Stimulated activated CD8-positive, alpha-beta memory T cell treated with anti-CD3 and anti-CD28 coated beads, Interleukin-12 subunit alpha, Interleukin-12 subunit beta, amount 100 ng/mL, for 24 hours (primary cell): ENCODE results near the gene SLC38A3.

Experiments
- DNase-seq: peaks from one replicate; pipeline ENCODE4 v3.0.0-alpha.2; 2020; ENCODE audit errors: extremely low read depth

The SLC38A3 gene

DNA sequence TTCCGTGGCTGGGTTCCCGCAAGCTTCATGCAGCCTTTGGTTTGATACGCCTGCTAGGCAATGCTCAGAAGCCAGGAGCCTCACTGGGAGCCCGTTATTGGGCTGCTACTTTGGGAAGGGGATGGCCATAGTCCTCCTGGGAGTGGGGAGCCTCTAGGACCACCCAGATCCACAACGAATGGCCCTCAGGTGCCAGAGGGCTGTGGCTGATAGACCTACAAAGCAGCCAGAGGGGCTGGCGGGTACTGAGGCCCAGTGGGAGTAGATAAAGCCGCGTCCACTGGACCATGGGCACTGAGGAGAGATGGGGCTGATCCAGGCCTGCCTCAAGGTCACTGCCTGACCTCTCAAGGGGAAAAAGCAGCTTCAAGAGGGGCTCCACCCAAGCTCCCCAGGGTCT, 12.9 kb upstream of the SLC38A3 start:
- DNase-seq, result no peak

DNA sequence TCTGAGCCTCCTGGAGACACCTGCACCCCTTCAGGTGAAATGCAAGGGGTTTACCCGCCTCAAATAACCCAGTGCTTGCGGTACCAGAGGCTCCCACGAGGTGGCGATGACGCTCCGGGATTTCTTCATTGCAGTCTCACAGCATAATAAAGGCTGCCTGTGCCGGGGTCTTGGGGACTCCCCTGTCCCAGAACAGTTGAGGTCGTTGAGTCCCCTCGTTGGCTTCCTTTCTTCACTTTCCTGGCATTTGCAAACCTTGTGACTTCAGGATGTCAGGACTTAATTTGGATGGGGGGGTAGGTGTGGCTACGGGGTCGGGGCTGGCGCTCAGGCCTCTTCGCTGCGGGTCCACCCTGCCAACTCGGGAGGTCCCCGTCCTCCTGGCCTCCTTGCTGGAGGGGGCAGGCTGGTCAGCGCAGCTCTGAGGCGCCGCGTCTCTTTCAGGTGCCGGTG, 12.4 kb upstream of the SLC38A3 start:
- DNase-seq, result peak; percentile 39

DNA sequence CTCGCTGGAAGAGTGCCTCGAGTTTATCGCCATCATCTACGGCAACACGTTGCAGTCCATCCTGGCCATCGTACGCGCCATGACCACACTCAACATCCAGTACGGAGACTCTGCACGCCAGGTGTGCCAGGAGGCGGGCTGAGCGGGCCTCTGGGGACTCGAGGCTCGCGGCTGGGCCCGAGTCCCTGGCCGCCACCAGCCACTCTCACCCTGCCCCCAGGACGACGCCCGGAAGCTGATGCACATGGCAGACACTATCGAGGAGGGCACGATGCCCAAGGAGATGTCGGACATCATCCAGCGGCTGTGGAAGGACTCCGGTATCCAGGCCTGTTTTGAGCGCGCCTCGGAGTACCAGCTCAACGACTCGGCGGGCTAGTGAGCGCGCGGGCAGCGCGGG, 11.8 kb upstream of the SLC38A3 start:
- no peak for DNase-seq

DNA sequence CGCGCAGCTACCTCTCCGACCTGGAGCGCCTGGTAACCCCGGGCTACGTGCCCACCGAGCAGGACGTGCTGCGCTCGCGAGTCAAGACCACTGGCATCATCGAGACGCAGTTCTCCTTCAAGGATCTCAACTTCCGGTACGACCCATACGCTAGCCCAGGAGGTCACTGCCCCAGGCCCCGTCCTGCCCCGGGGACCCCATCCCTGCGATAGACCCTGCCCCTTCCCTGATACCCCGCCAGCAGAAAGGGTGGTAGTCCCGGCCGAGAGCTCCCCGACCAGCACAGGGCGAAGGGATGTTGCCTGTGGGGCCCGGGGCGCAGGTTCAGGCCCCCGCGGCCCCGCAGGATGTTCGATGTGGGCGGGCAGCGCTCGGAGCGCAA, 11.3 kb upstream of the SLC38A3 start:
- no peak for DNase-seq

DNA sequence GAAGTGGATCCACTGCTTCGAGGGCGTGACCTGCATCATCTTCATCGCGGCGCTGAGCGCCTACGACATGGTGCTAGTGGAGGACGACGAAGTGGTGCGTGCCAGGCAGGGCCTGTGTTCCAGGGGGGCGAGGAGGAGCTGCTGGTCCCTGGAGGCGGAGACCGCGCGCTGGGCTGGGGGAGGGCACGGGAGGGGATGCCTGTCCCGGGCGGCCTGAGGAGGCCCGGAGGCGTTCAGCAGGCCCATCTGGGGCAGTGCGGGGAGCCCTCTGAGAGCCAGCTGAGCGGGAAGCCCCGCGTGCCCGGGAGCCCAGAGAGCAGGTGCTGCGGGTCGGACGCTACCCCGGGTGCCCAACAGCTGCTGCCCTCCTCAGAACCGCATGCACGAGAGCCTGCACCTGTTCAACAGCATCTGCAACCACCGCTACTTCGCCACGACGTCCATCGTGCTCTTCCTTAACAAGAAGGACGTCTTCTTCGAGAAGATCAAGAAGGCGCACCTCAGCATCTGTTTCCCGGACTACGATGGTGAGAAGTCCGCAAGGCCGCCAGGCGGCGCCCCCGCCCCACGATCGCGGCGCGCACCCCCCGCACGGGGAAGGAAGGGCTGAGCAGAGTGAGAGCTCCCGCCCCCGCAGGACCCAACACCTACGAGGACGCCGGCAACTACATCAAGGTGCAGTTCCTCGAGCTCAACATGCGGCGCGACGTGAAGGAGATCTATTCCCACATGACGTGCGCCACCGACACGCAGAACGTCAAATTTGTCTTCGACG, 10.8 kb upstream of the SLC38A3 start:
- peak; percentile 47 for DNase-seq

DNA sequence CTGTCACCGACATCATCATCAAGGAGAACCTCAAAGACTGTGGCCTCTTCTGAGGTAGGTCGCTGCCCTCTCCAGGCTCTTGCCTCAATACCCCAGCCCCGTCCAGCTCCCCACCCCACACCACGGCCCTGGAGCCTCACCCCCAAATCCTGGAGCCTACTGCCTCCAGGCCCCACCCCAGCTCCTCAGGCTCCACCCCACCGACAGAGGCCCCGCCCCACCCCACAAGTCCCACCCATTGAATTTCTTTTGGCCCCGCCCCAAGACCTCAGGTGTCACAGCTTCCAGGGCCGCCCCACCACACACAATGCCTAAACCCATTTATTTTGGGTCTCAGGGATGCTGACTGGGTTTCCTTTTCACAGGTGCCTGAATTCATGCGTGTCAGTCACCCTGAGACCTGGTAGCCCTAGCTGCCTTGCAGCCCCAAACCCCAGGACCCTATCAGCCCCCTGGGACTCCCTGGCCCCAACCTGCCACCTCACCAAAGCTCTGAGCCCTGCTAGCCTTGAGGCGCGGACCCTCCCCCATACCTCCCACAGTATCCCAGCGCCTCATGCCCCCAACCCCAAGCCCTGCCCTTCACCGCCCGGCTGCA, 10.1 kb upstream of the SLC38A3 start:
- DNase-seq, result peak; percentile 23

DNA sequence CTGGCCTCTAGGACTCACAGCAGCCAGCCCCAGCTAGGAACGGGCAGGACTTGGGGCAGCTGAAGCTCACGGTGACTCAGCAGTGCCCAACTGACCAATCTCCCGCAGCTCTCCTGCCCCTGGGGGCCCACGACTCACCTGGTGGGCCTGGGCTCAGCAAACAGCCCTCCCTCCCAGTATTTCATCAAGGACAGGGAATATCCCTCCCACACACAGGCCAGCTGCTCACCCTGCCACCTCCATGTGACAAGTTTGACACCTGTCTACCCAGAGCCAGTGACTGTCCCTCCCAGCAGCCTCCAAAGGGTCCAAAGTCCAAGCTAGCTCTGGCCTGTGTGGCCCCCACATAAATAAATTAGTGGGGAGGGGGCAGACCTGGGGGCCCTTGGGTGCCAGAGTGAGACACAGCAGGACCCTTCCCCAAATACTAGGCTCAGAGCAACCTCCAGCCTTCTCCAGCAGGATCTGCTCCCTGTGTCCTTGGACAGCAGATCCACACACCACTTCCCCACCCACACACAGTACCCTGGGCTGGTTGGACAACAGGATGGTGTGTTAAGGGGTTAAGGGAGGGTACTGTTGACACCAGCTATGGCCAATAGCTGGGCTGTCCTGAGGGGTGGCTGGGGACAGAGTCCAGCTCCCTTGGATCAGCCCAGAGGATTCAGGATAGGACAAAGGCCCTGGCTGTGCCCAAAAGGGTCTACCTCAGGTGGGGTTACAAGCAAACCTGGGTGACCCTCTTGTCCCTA, 9.4 kb upstream of the SLC38A3 start:
- DNase-seq, result no peak

DNA sequence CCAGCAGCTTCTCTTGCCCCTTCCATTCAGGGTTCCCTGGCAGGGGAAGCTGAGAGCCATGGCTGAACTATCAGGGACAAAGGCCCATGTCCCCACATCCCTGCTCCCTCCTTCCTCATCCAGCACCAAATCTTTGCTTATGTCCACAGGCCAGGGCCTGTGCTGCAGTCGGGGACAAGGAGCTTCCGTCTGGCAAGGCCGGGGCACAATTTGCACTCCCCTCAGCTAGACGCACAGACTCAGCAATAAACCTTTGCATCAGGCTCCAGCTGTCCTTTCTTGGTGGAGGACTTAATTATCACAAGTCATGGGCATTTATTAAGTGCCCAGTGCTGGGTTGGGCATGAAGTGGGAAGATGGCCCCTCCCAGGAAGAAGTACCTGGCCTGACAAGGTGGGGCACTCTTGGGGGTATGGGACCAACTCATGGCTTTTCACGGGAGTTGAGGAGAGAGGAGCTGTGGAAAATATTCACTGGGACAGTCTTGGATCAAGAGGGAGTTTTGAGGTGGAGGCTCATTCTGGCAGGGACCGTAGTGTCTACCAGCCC, 8.7 kb upstream of the SLC38A3 start:
- DNase-seq, result no peak

DNA sequence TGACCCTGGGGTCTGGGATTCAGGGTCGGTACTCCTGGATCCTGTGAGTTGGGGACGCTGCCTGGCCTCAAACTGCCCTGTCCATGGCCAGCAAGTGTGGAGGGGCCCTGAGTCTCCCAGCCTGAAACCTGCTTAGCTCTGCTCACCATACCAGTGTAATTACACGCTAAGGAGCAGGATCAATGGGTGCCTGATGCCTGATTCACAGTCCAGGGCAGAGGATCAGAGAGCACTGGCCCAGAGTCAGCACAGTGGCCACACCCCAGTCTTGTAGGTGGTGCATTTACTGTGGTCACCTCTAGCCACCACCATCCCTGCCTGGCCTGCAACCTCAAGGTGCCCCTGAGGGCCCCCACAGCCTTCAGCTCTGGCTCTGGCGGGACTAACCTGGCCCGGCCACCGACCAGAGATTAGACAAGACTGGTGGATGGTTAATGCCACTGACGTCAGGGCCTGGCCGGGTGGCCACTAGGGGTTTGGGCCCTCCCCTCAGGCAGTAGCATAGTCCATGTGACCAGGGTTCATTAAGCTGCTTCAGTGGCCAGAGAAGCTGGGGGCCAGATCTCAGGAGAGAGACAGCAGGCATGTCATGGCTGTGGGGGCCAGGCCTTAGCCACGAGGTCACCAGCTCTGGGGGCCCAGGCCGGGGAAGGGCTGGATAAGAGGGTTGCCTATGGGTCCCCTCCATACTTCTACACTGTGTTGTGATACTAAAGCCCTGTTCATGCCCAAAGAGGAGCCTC, 3.3 kb upstream of the SLC38A3 start:
- no peak for DNase-seq

DNA sequence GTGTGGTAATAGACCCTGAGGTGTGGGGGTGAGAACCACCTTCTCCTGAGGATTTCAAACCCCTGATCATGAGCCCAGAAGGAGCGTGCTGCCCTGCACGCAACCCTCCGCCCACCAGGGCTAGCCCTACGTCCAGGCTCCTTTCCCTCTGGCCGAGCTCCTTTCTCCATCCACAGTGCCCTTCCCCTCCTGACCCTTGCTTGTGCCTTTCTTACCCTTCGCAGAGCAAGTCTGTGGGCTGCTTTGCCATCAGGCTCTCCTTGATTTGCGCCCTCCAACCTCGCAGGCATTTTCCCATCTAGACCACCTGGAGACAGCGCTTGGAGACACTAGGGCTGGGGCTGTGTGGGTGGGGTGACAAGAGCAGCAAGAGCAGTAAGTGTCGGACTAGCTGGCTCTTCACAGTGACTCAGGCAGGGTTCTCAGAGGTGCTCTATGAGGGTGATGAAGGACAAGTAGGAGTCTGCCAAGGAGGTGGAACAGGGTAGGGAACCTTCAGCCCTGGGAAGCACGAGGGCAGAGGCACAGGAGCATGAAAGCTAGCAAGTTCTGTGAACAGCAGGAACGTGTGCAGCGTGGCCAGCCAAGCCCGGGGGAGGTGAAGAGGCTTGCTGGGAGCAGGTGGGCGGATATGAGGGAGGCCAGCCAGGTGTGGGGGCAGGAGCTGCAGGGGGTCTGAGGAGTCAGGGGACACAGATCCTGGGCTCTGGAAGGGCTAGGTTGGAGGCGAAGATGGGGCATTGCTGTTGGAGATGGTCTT, 2.5 kb upstream of the SLC38A3 start:
- no peak for DNase-seq

DNA sequence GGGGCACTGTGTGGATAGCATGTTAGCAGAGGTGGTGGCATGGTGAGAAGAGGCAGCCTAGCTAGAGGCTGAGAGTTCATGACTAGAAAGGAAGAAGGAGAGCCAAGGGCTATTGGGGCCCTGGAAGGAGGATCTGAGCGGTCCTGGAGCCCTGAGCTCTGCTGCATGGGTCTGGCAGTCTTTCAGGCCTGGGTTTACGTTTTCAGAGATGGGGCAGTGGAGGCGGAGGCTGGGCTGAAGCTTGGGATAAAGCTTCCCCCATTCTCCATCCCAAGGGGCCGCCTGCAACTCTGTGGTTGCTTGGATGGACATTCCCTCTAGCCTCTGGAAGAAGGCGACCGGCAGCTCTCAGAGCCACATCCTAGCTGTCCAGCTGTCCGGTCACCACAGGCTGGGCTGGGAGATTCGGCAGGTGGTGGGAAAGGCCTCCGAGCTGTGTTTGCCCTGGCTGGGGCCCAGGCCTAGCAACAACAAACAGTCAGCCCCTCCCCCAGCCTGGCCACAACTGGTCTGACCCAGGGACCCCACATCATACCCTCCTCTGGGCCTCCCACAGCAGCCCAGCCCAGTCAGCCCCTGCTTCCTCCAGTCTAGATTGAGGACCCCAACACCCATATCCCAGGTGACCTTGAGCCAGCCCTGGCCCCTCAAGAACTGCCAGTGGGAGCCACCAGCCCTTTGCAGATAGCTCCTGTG, 1.8 kb upstream of the SLC38A3 start:
- DNase-seq, result no peak

DNA sequence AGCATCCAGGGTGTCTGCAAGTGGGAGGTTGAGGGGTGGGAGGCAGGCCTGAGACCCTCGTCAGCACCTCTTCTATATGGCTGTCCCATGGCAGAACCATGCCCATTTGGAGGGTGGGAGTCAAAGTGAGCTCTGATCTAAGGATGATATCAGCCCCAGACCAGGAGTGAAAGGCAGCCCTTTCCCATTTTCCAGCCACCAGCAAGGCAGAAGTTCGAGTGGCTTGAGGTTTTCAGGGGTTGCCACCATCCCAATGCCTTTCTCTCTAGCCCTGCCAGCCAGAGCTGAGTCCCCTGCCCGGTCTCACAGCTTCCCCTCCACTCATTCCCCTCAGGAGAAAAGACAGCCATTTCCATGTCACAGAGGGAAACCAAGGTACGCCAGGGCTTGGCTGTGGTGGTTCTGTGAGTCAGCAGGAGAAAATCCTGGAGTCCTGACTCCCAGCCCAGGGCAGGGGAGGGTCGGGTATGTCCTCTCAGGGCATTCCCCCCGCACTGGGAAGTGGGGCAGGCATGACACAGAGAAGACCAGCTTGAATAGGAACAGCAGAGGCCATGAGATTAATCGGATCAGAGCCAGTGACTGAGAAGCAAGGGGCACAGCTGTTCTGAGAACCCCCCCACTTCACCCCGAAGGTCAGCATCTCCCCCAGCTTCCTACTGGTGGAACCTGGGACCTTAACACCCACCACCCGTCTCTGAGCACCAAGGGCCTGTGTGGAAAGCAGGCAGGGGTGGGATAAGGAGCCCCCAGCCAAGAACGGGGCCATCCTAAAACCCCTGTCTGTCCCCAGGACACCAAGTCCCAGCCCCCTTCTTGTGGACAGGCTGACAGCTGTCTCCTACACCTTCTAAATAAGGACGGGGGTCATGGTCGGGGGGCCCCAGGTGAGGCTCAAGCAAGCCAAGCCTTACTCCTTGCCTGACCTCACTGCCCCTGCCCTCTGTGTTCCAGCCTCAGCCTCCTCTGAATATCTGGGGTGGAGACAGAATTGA, 965 bp upstream of the SLC38A3 start:
- no peak for DNase-seq

DNA sequence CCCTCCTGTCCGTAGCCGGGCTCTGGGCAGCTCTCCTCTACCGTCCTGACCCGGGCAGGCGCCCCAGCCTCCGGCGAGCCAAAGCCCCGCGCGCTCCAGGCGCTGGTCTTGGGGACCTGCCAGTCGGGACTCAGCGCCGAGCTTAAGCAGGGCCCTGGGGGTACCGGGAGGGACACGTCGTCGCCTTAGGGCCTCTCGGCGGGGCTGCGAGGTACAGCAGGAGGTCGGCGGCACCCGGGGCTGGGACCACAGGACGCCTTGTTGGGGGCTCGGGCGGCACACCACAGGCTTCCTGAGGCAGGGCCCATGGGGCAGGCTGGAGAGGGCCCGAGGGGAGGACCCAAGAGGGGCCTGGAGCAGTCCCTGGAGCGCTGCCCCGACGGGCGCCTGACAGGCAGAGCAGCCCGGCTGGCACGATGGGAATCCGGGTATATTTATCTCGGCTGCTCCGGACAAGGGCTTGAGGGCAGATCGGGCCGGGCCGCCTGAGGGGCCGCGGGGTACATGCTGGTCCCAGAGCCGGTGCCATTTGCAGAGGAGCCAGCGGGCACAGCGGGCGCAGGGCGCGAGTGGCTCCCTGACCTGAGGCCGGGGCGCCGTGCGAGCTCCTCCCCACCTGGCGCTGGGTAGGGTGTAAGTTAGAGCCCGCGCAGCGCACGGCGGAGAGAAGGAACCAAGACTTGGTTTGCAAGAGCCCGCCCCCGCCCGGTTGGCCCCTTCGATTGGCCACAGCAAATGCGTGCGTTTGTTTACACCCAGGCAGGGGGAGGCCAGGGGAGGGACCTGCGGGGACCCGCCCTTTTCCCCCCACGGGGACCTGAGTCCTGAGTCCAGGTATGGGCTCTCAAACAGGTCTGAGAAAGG, 574 bp downstream of the SLC38A3 start:
- no peak for DNase-seq

DNA sequence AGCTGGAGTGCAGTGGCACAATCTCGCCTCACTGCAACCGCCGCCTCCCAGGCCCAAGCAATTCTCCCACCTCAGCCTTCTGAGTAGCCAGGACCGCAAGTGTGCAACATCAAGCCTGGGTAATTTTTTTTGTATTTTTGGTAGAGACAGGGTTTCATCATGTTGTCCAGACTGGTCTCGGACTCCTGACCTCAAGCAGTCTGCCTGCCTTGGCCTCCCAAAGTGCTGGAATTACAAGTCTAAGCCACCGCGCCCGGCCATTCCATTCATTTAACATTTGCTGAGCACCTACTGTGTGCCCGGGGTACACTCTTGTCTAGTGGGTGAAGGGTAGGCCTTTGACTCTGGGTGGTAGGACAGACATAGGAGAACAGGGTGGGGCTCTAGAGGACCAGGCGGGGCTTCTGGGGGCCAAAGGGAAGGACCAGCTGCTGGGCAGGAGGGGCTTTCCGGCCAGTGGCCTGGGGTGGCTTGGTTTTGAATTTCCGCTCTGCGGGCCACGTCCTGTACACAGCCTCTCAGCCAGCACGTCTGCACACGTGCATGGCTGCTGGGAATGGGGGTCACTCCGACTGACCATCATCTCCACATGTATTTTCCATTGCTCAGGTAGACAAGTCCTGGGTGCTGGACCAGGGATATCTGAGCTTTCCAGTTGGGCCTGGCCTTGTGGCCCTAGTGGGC, 2.4 kb downstream of the SLC38A3 start:
- no peak for DNase-seq

DNA sequence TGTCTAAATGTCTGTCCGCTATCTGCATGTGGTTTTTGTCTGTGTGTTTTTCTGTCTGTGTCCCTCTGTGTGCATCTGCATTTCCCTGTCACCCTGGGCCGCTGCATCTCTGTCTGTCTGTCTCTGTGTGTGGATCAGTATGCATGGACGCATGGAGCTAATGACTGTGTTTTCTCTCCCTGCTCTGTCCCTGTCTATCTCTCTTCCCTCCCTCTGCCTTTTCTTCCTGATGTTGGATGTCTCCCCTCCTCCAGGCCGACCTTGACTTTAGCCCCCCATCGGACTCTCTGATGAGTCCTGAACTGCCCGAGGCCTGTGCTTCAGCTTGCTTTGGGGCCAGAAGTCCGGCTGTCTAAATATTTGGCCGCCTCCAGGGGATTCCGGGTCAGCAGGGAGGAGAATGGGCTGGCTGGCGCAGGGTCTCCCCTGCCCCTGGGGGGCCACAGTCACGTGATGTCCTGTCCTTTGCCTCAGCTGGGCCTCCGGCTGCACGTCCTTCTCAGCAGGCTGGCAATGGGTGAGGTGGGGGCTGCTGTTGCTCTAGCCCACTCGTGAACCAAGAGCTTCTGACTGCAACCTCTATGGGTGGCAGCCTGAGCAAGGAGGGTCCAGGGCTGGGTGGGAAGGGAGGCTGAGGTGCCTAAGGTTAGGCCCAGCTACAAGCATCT, 3.7 kb downstream of the SLC38A3 start:
- no peak for DNase-seq

DNA sequence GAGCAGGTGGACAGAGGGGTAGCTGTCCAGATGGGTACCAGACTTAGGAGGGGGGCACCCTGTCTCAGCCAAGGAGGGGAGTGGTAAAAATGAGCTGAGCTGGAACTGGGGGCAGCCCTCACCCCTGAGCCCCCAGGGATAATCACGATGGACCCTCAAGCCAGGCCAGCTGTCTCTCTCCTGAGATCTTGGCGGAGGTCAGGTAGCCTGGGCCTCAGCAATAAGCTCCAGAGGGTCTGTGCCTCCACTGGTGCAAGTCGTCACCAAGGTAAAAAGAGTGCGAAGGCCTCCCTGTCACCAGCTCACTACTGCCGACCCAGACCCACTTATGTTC, 5.1 kb downstream of the SLC38A3 start:
- no peak for DNase-seq
